VCaP (cell line): ENCODE results near the gene MFSD1.

Experiments
- H3K27ac ChIP-seq: fragments of 450-650 bp; 2 replicates; pipeline ENCODE4 v1.5.1; 2017
- CTCF ChIP-seq: fragments of 450-650 bp; conservative IDR thresholded peaks from 2 replicates; pipeline ENCODE4 v1.5.1; 2017; ENCODE audit warnings: mild to moderate bottlenecking, moderate library complexity

MFSD1 gene

GRCh38 chr3:158777161-158777873 lies 24.5 kb upstream of the MFSD1 start:
- no peak overlapping the region for H3K27ac ChIP-seq

DNA sequence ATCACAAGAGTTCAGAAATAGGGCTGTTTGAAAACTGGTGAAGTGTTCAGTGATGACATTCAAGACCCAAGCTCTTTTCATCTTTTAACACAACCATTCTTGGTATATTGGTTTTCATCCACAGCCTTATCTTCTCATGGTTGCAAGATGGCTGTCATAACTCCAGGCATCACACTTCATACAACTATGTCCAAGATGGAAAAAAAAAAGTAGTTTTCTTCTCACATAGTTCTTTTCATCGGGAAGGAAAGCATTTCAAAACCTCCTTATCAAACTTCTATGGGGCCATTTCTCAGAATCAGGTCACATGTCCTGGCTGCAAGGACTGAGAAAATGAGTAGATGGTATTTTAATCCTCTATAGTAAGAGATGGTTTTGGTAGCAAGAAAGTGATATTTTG lies 21.1 kb upstream of the MFSD1 start:
- no peak overlapping the region for H3K27ac ChIP-seq
- no peak for TF ChIP-seq CTCF

More at GRCh38 chr3:158777161-158777873, 24.5 kb upstream of the MFSD1 start:
- no peak for TF ChIP-seq CTCF

- no peak overlapping the region for H3K27ac ChIP-seq
- TF ChIP-seq CTCF = no peak
Observed at GRCh38 chr3:158781191-158781590, 20.7 kb upstream of the MFSD1 start.

DNA sequence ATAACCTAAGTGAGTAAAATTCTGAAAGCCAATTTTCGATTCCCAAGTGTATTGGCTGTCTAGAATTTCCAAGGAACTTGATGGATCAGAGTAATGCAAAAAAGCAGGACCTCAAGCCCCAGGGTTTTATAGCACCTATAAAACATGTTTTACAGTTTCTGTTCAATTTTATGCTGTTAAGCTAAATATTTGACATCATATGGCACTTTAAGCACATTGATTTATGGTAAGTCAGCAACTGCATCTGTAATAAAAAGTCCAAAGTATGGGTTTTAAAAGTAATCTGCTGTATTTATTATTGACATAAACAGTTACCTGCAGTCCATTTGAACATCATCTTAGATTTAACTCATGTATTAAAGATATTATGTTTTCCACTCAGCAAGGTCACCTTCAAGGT lies 20.0 kb upstream of the MFSD1 start:
- TF ChIP-seq CTCF = no peak
- no peak overlapping the region for H3K27ac ChIP-seq

DNA sequence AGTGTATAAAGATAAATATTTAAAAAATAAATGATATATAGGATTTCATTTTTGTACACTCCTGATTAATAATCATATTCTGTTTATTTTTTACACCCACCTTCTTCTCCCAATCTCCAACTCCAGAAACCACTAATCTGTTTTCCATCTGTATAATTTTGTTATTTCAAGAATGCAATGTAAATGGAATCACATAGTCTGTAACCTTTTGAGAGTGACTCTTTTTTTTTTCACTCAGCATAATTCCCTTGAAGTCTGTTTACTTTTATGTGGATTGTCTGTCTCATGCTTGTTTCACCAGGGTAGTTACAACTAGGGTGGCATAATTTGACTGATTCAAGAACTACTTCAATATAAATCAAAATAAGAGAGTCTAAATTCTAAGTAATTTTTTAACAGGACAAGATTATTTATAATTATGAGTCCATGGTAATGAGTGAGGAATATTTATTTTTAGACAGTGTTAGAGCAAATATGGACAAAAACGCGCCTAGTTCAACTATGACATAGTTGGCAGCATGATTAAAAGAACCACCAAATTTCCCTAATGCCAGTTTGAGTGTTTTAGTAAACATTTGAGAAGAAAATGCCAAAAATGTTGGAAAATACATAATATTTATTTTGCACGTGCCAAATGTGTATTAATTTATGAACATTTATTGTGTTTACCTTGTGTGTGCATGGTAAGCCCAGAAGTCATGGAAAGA lies 19.4 kb upstream of the MFSD1 start:
- H3K27ac ChIP-seq = no peak overlapping the region
- no peak for TF ChIP-seq CTCF

GRCh38 chr3:158783051-158783450 lies 18.8 kb upstream of the MFSD1 start:
- no peak for TF ChIP-seq CTCF
- no peak overlapping the region for H3K27ac ChIP-seq

DNA sequence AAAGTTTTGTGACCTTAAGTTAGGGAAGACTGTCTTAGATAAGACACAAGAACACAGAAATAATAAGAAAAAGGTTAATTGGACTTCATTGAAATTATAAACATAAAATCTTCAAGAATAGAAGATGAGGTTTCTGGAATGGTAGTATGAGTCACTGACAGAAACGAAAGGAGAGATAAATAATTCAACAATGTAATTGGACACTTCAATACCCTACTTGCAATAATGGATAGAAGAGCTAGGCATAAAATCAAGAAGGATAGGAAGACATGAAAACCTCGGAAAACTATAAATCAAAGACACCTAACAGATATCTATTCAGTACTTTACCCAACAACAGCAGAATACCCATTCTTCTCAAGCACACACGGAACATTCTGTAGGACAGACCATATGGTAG lies 15.9 kb upstream of the MFSD1 start:
- no peak for TF ChIP-seq CTCF

More for the DNA sequence above, 15.9 kb upstream of the MFSD1 start:
- H3K27ac ChIP-seq = no peak overlapping the region
